Measurements from ENCODE around the gene NR0B2.

NR0B2 gene

GRCh38 chr1:26932531-26932930 lies 18.8 kb upstream of the NR0B2 start:
- DNase-seq, result no peak

- DNase-seq, result no peak
Observed at GRCh38 chr1:26923711-26924110, 9.9 kb upstream of the NR0B2 start.

- DNase-seq, result no peak
Observed at GRCh38 chr1:26922901-26923300, 9.1 kb upstream of the NR0B2 start.

GRCh38 chr1:26922431-26922729 lies 8.6 kb upstream of the NR0B2 start:
- no peak for DNase-seq

GRCh38 chr1:26921540-26922430 lies 8.0 kb upstream of the NR0B2 start, which contains the start of gene NUDC:
TSS of gene NUDC (plus strand) at chr1:26921743. CDS start at chr1:26921849, 106 bp downstream.
- peak; percentile 88 to 98 (median 93) for DNase-seq

GRCh38 chr1:26921126-26921539 lies 7.4 kb upstream of the NR0B2 start:
- no peak for DNase-seq

GRCh38 chr1:26915204-26915842 lies 1.5 kb upstream of the NR0B2 start:
- no peak for DNase-seq

GRCh38 chr1:26913389-26913753 lies 404 bp downstream of the NR0B2 start:
- DNase-seq, result no peak

- DNase-seq, result no peak
Observed at GRCh38 chr1:26912147-26912490, 1.7 kb downstream of the NR0B2 start.

GRCh38 chr1:26911399-26912146 lies 2.2 kb downstream of the NR0B2 start:
- DNase-seq, result no peak

GRCh38 chr1:26910343-26911160 lies 3.2 kb downstream of the NR0B2 start:
- no peak for DNase-seq

GRCh38 chr1:26909951-26910342 lies 3.8 kb downstream of the NR0B2 start:
- no peak for DNase-seq

GRCh38 chr1:26907071-26907917 lies 6.5 kb downstream of the NR0B2 start:
- DNase-seq, result no peak

- peak in 1 of 5 experiments; percentile 9 for DNase-seq
Observed at GRCh38 chr1:26900815-26901511, 12.8 kb downstream of the NR0B2 start.

GRCh38 chr1:26900001-26900814 lies 13.6 kb downstream of the NR0B2 start, which contains the start of gene GPATCH3:
TSS of gene GPATCH3 (minus strand) at chr1:26900467. CDS start at chr1:26900442, 25 bp downstream.
- DNase-seq, result peak; percentile 67 to 91 (median 79)

GRCh38 chr1:26897351-26897750 lies 16.4 kb downstream of the NR0B2 start:
- no peak for DNase-seq

GRCh38 chr1:26894263-26894662 lies 19.5 kb downstream of the NR0B2 start:
- DNase-seq, result no peak

GRCh38 chr1:26890467-26890796 lies 23.3 kb downstream of the NR0B2 start:
- DNase-seq, result peak in 1 of 5 experiments; percentile 6

- DNase-seq, result peak; percentile 51 to 91 (median 63)
Observed at GRCh38 chr1:26889551-26890466, 24.0 kb downstream of the NR0B2 start, which contains the start of gene GPN2. TSS of gene GPN2 (minus strand) at chr1:26890283. CDS start at chr1:26890096, 187 bp downstream.

All from T-helper 2 cell (primary cell).